Measurements from ENCODE around the gene MAMLD1. TPM values are rescaled to one million over a fixed set of nuclear protein-coding genes. Genes with fewer than 3 reads are reported as not detected.
A peak's percentile ranks its signal among the peaks of the same experiment; 100 is the strongest.

The MAMLD1 gene
- total and polyA plus RNA-seq, 12 donors, result 1.4 to 11.2 (median 6.5) TPM

DNA sequence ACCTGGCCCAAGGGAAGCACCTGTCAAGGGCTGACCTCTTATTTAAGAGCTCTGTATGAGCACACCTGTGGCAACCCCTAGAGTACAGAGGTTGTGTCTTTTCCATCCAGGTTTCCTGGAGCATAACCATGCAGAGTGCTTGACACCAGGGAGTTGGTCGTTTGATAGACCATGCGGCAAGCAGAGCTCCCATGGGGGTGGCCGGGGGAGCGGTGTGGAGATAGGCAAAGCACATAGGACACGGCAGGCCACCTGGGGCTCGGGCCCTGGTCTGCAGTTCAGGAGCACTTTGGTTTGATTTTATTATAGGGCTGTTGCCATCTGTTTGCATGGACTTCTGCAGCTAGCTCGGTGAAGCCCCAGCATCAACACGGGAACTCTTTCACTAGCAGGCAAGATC, 110.3 kb downstream of the MAMLD1 start:
- TF ChIP-seq POLR2A (IDR thresholded peaks at IDR 0.05), result no peak
- TF ChIP-seq, protein P1, sequence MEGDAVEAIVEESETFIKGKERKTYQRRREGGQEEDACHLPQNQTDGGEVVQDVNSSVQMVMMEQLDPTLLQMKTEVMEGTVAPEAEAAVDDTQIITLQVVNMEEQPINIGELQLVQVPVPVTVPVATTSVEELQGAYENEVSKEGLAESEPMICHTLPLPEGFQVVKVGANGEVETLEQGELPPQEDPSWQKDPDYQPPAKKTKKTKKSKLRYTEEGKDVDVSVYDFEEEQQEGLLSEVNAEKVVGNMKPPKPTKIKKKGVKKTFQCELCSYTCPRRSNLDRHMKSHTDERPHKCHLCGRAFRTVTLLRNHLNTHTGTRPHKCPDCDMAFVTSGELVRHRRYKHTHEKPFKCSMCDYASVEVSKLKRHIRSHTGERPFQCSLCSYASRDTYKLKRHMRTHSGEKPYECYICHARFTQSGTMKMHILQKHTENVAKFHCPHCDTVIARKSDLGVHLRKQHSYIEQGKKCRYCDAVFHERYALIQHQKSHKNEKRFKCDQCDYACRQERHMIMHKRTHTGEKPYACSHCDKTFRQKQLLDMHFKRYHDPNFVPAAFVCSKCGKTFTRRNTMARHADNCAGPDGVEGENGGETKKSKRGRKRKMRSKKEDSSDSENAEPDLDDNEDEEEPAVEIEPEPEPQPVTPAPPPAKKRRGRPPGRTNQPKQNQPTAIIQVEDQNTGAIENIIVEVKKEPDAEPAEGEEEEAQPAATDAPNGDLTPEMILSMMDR (IDR thresholded peaks at IDR 0.05), result no peak
- H3K27me3 ChIP-seq, result peaks cover 7% of the 10 kb centered on the region
- no peaks in the 10 kb centered on the region for H3K4me1 ChIP-seq (replicated peaks in 1 of 2)
- no peak for DNase-seq
- H3K9me3 ChIP-seq (replicated peaks in 1 of 3), result no peaks in the 10 kb centered on the region
- 88 to 100% (median 93%) methylated on average over 5 to 8 of the region's 8 CpGs for WGBS, 4 donors
- no peak overlapping the region for H3K27ac ChIP-seq
- H3K36me3 ChIP-seq (replicated peaks in 1 of 2), result no peaks in the 10 kb centered on the region
- intact Hi-C loops (cut with DNase I), result loop anchor here in 1 of 2 donors (10.0 kb wide), 1 partner anchor 99 kb away; no protein-coding TSS in a partner anchor
- H3K4me3 ChIP-seq, result no peak overlapping the region

DNA sequence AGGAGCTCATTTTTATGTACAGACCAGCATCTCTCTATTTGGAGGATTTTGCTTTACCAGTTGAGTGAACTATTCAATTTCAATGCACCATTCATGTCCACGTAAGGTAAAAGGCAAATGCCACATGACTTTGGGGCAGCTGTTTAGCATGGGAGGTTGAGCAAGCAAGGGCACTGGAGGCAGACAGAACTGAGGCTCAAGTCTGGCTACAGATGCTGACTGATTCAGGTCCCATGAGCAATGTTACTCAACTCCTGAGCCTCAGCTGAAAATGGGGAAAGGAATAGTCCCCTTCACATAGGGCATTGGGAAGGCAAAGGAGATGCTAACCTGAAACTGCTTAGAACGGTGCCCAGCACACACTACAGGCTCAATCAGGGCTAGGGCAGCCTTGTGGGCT, 112.3 kb downstream of the MAMLD1 start:
- Histone ChIP-seq H3K36me3 (replicated peaks in 1 of 2) (no peaks in the 10 kb centered on the region), H3K4me3 (no peak overlapping the region), H3K4me1 (replicated peaks in 1 of 2) (no peaks in the 10 kb centered on the region), H3K27ac (no peak overlapping the region), H3K27me3 (peaks cover 7% of the 10 kb centered on the region), H3K9me3 (replicated peaks in 1 of 3) (no peaks in the 10 kb centered on the region)
- 69 to 90% (median 86%) methylated on average over 1 to 2 of the region's 2 CpGs for WGBS, 4 donors
- DNase-seq, result no peak
- no peak for TF ChIP-seq POLR2A (IDR thresholded peaks at IDR 0.05)
- TF ChIP-seq, protein P1 (IDR thresholded peaks at IDR 0.05), result no peak
- intact Hi-C loops (cut with DNase I), result loop anchor here in 1 of 2 donors (10.0 kb wide), 1 partner anchor 101 kb away; no protein-coding TSS in a partner anchor

GRCh38 chrX:150476164-150476699, 113.1 kb downstream of the MAMLD1 start:
- intact Hi-C loops (cut with DNase I), result loop anchor here in 1 of 2 donors (10.0 kb wide), 1 partner anchor 101 kb away; no protein-coding TSS in a partner anchor

GRCh38 chrX:150477371-150477770, 114.3 kb downstream of the MAMLD1 start:
- no peak for TF ChIP-seq POLR2A (IDR thresholded peaks at IDR 0.05)
- TF ChIP-seq, protein P1 (IDR thresholded peaks at IDR 0.05), result no peak
- no peak overlapping the region for H3K4me3 ChIP-seq
- peak overlapping the region in 1 of 5 donors; percentile 2 for H3K27ac ChIP-seq
- H3K4me1 ChIP-seq (replicated peaks in 1 of 2), result no peaks in the 10 kb centered on the region
- no peaks in the 10 kb centered on the region for H3K36me3 ChIP-seq (replicated peaks in 1 of 2)
- peaks cover 7% of the 10 kb centered on the region for H3K27me3 ChIP-seq
- DNase-seq, result no peak
- intact Hi-C loops (cut with DNase I), result loop anchor here in 1 of 2 donors (10.0 kb wide), 1 partner anchor 103 kb away; no protein-coding TSS in a partner anchor
- H3K9me3 ChIP-seq (replicated peaks in 1 of 3), result no peaks in the 10 kb centered on the region
- 57 to 87% (median 73%) methylated on average over 5 to 10 of the region's 10 CpGs for WGBS, 4 donors

More at GRCh38 chrX:150476164-150476699, 113.1 kb downstream of the MAMLD1 start:
- Histone ChIP-seq H3K27ac (no peak overlapping the region), H3K9me3 (replicated peaks in 1 of 3) (no peaks in the 10 kb centered on the region), H3K27me3 (peaks cover 7% of the 10 kb centered on the region), H3K4me3 (no peak overlapping the region), H3K36me3 (replicated peaks in 1 of 2) (no peaks in the 10 kb centered on the region), H3K4me1 (replicated peaks in 1 of 2) (no peaks in the 10 kb centered on the region)
- TF ChIP-seq POLR2A (IDR thresholded peaks at IDR 0.05), result no peak
- TF ChIP-seq, protein P1 (IDR thresholded peaks at IDR 0.05), result no peak
- WGBS, 4 donors, result 74 to 95% (median 78%) methylated on average over 4 to 6 of the region's 6 CpGs
- no peak for DNase-seq
